WI38 (cell line): ENCODE data around the gene RINL.
"Not testable (repeated sequence)": the region's sequence is repeated elsewhere in the genome, so short reads cannot be mapped to it uniquely, and the experiment has no call there.

Source experiments
- H3K4me3 ChIP-seq: 2 replicates; pipeline ENCODE4 v1.5.1; 2011; ENCODE audit warnings: low read depth, mild to moderate bottlenecking, control low read depth, low read length
- CTCF ChIP-seq: IDR thresholded peaks from 2 replicates; pipeline ENCODE4 v1.5.1; 2012; ENCODE audit warnings: low read depth, mild to moderate bottlenecking, control low read depth, low read length

Gene RINL

DNA sequence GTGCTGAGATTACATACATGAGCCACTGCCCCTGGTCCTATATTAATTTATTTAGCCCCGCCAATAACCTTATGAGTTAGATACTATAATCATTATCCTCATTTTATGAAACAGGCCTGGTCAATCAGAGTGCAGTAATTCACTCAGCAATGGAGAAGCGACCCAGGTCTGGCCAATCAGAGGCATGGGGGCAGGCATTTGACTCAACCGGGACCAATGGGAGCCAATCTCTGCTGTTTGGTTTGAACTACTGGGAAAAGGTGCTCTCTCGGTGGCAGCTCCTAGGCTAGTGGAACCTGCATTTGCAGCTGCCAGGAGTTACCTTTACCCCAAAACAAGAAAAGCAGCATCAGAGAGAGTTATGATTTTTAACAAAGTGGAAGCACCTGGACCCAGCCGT, 14.8 kb upstream of the RINL start:
- no peak for TF ChIP-seq CTCF
- H3K4me3 ChIP-seq, result no peak overlapping the region

DNA sequence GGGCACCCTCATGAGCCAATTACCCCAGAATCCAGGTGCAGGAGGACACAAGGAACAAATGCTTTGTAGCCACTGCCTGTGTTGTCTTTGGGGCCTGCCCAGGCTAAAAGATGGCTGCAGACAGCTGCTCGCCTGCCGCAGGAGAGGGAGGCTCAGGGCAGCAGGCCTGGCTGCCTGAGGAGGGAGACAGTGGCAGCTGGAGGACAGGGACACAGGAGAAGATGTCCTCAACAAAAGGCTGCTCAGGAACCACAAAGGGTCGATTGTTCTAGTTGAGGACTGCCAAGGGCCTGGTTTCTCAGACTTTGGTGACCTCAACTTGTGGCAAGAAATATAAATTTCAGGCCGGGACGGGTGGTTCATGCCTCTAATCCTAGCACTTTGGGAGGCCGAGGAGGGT, 13.7 kb upstream of the RINL start:
- no peak overlapping the region for H3K4me3 ChIP-seq
- no peak for TF ChIP-seq CTCF

DNA sequence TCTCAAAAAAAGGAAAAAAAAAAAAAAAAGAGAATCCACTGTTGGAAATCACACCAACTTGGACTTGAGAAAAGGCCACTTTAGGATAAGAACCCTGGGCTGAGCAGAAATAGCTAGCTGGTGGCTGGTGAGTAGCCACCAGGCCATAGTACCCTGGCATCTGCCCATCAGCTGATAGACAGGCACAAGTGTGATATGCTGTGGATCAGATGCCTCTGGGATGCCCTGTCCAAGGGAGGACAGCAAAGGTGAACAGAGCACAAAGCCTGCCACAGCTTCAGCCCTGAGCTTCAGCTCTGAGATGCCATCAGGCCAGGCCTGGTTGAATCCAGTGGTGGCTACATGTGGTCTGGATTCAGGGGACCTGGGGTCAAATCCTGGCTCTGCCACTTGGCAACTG, 12.6 kb upstream of the RINL start:
- no peak overlapping the region for H3K4me3 ChIP-seq
- no peak for TF ChIP-seq CTCF

- no peak for TF ChIP-seq CTCF
These were observed 11.7 kb upstream of the RINL start for GRCh38 chr19:38889803-38890202.

GRCh38 chr19:38888876-38889275, 10.8 kb upstream of the RINL start:
- H3K4me3 ChIP-seq, result no peak overlapping the region
- TF ChIP-seq CTCF, result no peak

More at GRCh38 chr19:38889803-38890202, 11.7 kb upstream of the RINL start:
- H3K4me3 ChIP-seq, result no peak overlapping the region

GRCh38 chr19:38884691-38885090, 6.6 kb upstream of the RINL start:
- not testable (repeated sequence) for H3K4me3 ChIP-seq

DNA sequence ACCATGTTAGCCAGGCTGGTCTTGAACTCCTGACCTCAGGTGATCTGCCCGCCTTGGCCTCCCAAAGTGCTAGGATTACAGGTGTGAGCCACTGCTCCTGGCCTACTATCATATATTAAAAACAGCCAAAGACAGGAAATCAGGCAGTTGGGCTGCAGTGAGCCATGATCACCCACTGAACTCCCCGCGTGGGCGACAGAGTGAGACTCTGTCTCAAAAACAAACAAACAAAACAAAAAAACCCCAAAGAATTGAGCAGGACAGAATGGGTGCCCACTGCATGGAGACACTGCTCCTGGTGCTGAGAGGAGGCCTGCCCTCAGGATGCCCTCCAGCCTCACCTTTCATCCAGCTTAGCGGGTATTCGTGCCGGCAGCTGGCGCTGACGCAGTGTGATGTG, 5.2 kb upstream of the RINL start:
- TF ChIP-seq CTCF, result no peak
- no peak overlapping the region for H3K4me3 ChIP-seq

DNA sequence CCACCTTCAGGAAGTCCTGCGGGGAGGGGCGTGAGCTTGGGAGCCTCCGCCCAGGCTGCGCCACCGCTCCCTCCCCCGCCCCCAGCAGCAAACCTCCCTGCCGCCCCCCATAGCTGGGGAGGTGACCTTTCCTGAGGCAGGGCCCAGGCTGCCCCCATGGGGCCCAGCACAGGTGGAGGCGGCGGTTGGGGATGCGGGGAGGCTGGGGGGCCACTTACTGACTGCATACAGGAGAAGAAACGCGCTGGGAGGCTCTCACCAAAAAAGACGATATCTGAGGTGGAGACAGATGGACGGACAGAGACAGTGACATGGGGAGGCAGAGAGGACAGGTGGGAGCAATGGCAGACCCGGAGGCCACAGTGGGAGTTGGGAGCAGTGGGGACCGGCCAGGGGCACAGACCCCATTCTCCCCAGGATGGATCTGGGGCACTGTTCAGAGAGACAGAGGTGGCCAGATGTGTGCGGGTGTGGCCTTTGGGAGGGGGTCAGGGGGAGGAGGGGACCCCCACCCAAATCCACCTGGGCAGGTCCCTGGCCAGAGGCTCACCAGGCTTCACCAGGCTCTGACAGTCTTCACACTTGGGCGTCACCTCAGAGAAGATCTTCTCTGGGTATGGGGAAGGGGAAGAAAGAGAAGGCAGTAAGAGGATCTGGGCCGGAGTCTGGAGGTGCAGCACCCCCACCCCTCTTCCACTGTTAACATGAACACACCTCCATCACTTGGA, 3.0 kb upstream of the RINL start:
- no peak overlapping the region for H3K4me3 ChIP-seq
- TF ChIP-seq CTCF, result no peak
